Spleen (tissue), 11 donors: ENCODE data around the gene DOCK4. TPM values are rescaled to one million over a fixed set of nuclear protein-coding genes. Genes with fewer than 3 reads are reported as not detected.

Experiments
- DNase-seq: peaks from one replicate; pipeline ENCODE4 v3.0.0-alpha.2; 2020
- H3K27ac ChIP-seq, 8 donors: fragments of 200-600 bp; sonication (generic) in 7 of 8; 1 replicate in 4 of 8; 2 replicates in 4 of 8; pipeline versions ENCODE4 v1.5.0 to v1.8.0; 2016 to 2021; ENCODE audit warnings: inconsistent platforms in 4 of 8, mild to moderate bottlenecking in 4 of 8, moderate library complexity in 1 of 8
- H3K27me3 ChIP-seq, 7 donors: fragments of 200-600 bp; sonication (generic) in 6 of 7; replicated peaks in 1 of 7; 1 replicate in 4 of 7; 2 replicates in 3 of 7; pipeline versions ENCODE4 v1.5.0 to v1.8.0; 2016 to 2021; ENCODE audit warnings: inconsistent platforms in 3 of 7, mild to moderate bottlenecking in 1 of 7
- H3K36me3 ChIP-seq, 6 donors: fragments of 200-600 bp; sonication (generic) in 5 of 6; 1 replicate in 4 of 6; 2 replicates in 2 of 6; pipeline versions ENCODE4 v1.5.0 to v1.8.0; 2016 to 2021; ENCODE audit warnings: inconsistent platforms in 2 of 6
- H3K4me1 ChIP-seq, 6 donors: fragments of 200-600 bp; sonication (generic) in 5 of 6; 1 replicate in 3 of 6; 2 replicates in 3 of 6; pipeline versions ENCODE4 v1.5.0 to v1.8.0; 2016 to 2021; ENCODE audit warnings: inconsistent platforms in 3 of 6
- H3K4me3 ChIP-seq, 8 donors: fragments of 200-600 bp; sonication (generic) in 7 of 8; 1 replicate in 4 of 8; 2 replicates in 4 of 8; pipeline versions ENCODE4 v1.5.0 to v1.8.0; 2016 to 2021; ENCODE audit warnings: inconsistent platforms in 4 of 8, mild to moderate bottlenecking in 4 of 8, moderate library complexity in 2 of 8
- H3K9me3 ChIP-seq, 8 donors: fragments of 200-600 bp; sonication (generic) in 7 of 8; 1 replicate in 4 of 8; 2 replicates in 4 of 8; pipeline versions ENCODE4 v1.5.0 to v1.8.0; 2016 to 2021; ENCODE audit warnings: inconsistent platforms in 4 of 8
- POLR2A ChIP-seq, 3 donors: fragments of 450-650 bp; IDR thresholded peaks; one replicate each; pipeline ENCODE4 v1.5.1; 2017; ENCODE audit warnings: antibody characterized with exemption in 3 of 3, mild to moderate bottlenecking in 1 of 3
- POLR2AphosphoS5 ChIP-seq, 3 donors: sonication (generic); formaldehyde crosslinking; IDR thresholded peaks; one replicate each; pipeline ENCODE4 v1.5.1; 2017; ENCODE audit warnings: antibody characterized with exemption in 3 of 3
- WGBS, 5 donors: extraction: QIAGEN DNeasy Blood & Tissue Kit in 3 of 5; methylation state at CpG; one replicate each; pipeline versions ENCODE4 v1.1.5 to v1.1.7; 2013 to 2018; 5-methylcytosine and 5-hydroxymethylcytosine counted together
- intact Hi-C: fragments of 100-400 bp; cut with DNase I; formaldehyde crosslinking; loops from one replicate; pipeline ENCODE4 v1.15.0; 2023; ENCODE audit warnings: low total_unique reads
- polyA plus RNA-seq, 3 donors: library from polyadenylated mRNA; stranded (reverse); fragments of 200-250 nt; gene quantifications; one replicate each; pipeline ENCODE4 v1.2.1, GENCODE V29; 2013
- total RNA-seq, 7 donors: library from RNA; depleted of rRNA in 3 of 7; stranded (reverse); fragments of >200 nt in 3 of 7; fragmentation: NEBNext Ultra II Directional in 4 of 7; extraction: Animal tissue kit (Norgen Biotek cat#: 25700) in 4 of 7; gene quantifications; one replicate each; pipeline versions ENCODE4 v1.1.0 to v1.2.1, GENCODE V29; 2016 to 2021
- TF ChIP-seq, protein P1 (sequence below), 11 experiments: fragments of 200-600 bp in 7 of 11; fragments of 450-650 bp in 4 of 11; sonication (generic) in 4 of 11; IDR thresholded peaks in 8 of 11; conservative IDR thresholded peaks in 3 of 11; 1 replicate in 7 of 11; 2 replicates in 4 of 11; pipeline versions ENCODE4 v1.4.0 to v1.8.0; 2016 to 2021; ENCODE audit warnings: antibody characterized with exemption in 11 of 11, inconsistent platforms in 4 of 11, mild to moderate bottlenecking in 1 of 11
- donor health status: healthy with polysubstance abuse.
- donor health status: DM: no; HTN: no; CAD: no; lungs with moderate emphysema.
- donor health status: DM: no; HTN: no; CAD: no.
- donor health status: Bipolar disorder and iron deficiency.
- donor health status: healthy.
- donor health status: DM: no; HTN: no; CAD: no.
- donor health status: DM: yes; HTN: yes; CAD: no.

Gene DOCK4
- total and polyA plus RNA-seq, 10 donors, result 1.4 to 26.9 (median 14.2) TPM

- H3K27me3 ChIP-seq, result no peaks in the 10 kb centered on the region
- no peak overlapping the region for H3K27ac ChIP-seq
- no peak for DNase-seq
- no peaks in the 10 kb centered on the region for H3K36me3 ChIP-seq
- H3K9me3 ChIP-seq, result no peaks in the 10 kb centered on the region
- WGBS, 5 donors, result 84 to 96% (median 88%) methylated on average over 2 of the region's 2 CpGs
- TF ChIP-seq, protein P1, sequence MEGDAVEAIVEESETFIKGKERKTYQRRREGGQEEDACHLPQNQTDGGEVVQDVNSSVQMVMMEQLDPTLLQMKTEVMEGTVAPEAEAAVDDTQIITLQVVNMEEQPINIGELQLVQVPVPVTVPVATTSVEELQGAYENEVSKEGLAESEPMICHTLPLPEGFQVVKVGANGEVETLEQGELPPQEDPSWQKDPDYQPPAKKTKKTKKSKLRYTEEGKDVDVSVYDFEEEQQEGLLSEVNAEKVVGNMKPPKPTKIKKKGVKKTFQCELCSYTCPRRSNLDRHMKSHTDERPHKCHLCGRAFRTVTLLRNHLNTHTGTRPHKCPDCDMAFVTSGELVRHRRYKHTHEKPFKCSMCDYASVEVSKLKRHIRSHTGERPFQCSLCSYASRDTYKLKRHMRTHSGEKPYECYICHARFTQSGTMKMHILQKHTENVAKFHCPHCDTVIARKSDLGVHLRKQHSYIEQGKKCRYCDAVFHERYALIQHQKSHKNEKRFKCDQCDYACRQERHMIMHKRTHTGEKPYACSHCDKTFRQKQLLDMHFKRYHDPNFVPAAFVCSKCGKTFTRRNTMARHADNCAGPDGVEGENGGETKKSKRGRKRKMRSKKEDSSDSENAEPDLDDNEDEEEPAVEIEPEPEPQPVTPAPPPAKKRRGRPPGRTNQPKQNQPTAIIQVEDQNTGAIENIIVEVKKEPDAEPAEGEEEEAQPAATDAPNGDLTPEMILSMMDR (IDR thresholded peaks at IDR 0.05 in 8 of 11, conservative IDR thresholded peaks at IDR 0.05 in 3 of 11), result no peak
- TF ChIP-seq POLR2A (IDR thresholded peaks at IDR 0.05), result no peak
- TF ChIP-seq POLR2AphosphoS5 (IDR thresholded peaks at IDR 0.05), result no peak
- intact Hi-C loops, result no loop called here
- H3K4me3 ChIP-seq, result no peak overlapping the region
- H3K4me1 ChIP-seq, result peaks cover 0 to 26% (median 2%) of the 10 kb centered on the region in 6 donors
These were observed 8.7 kb upstream of the DOCK4 start for GRCh38 chr7:112214883-112215282.

- TF ChIP-seq POLR2A (IDR thresholded peaks at IDR 0.05), result no peak
- TF ChIP-seq POLR2AphosphoS5 (IDR thresholded peaks at IDR 0.05), result no peak
- TF ChIP-seq, protein P1 (IDR thresholded peaks at IDR 0.05 in 8 of 11, conservative IDR thresholded peaks at IDR 0.05 in 3 of 11), result no peak
- intact Hi-C loops, result no loop called here
- H3K4me3 ChIP-seq, result no peak overlapping the region
These were observed 8.1 kb upstream of the DOCK4 start for GRCh38 chr7:112214268-112214667.

GRCh38 chr7:112213735-112214134 is 7.5 kb upstream of the DOCK4 start:
- no peak for TF ChIP-seq POLR2A (IDR thresholded peaks at IDR 0.05)
- TF ChIP-seq POLR2AphosphoS5 (IDR thresholded peaks at IDR 0.05), result no peak
- TF ChIP-seq, protein P1 (IDR thresholded peaks at IDR 0.05 in 8 of 11, conservative IDR thresholded peaks at IDR 0.05 in 3 of 11), result no peak

More at GRCh38 chr7:112214268-112214667, 8.1 kb upstream of the DOCK4 start:
- no peaks in the 10 kb centered on the region for H3K27me3 ChIP-seq
- no peak overlapping the region for H3K27ac ChIP-seq
- H3K4me1 ChIP-seq, result peaks cover 0 to 30% (median 2%) of the 10 kb centered on the region in 6 donors
- DNase-seq, result no peak
- no peaks in the 10 kb centered on the region for H3K36me3 ChIP-seq
- no peaks in the 10 kb centered on the region for H3K9me3 ChIP-seq

DNA sequence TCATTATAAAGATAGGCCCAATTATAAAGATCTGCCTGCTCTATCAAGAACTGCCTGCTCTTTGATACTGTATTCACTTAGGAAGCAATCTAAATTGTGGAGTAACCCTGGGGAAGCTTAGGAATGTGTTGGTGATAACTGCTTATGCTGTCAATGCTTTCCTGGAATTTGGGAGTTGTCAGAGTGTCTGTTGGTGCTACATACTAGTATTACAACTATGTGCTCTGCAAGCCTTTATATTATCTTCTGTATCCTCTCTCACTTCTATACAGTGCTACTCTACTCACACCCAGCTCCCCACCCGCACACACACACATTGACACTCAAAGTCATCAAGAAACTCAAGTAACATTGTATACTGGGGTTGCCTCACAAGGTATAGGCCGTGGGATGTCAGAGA is 6.4 kb upstream of the DOCK4 start:
- DNase-seq, result no peak
- H3K27ac ChIP-seq, result no peak overlapping the region
- H3K4me1 ChIP-seq, result peaks cover 4 to 42% (median 8%) of the 10 kb centered on the region in 6 donors
- TF ChIP-seq, protein P1 (IDR thresholded peaks at IDR 0.05 in 8 of 11, conservative IDR thresholded peaks at IDR 0.05 in 3 of 11), result no peak
- no peak for TF ChIP-seq POLR2A (IDR thresholded peaks at IDR 0.05)
- H3K9me3 ChIP-seq, result no peaks in the 10 kb centered on the region
- H3K4me3 ChIP-seq, result no peak overlapping the region
- H3K27me3 ChIP-seq, result no peaks in the 10 kb centered on the region
- intact Hi-C loops, result no loop called here
- no peaks in the 10 kb centered on the region for H3K36me3 ChIP-seq
- whole genome bisulfite sequencing, 5 donors, result 95 to 98% (median 96%) methylated on average over 2 of the region's 2 CpGs

More at GRCh38 chr7:112213735-112214134, 7.5 kb upstream of the DOCK4 start:
- WGBS, 5 donors, result 71 to 83% (median 79%) methylated on average over 1 of the region's 1 CpG
- intact Hi-C loops, result no loop called here
- H3K27me3 ChIP-seq, result no peaks in the 10 kb centered on the region
- DNase-seq, result no peak
- no peak overlapping the region for H3K27ac ChIP-seq
- peaks cover 0 to 34% (median 2%) of the 10 kb centered on the region in 6 donors for H3K4me1 ChIP-seq
- H3K4me3 ChIP-seq, result no peak overlapping the region
- H3K9me3 ChIP-seq, result no peaks in the 10 kb centered on the region
- H3K36me3 ChIP-seq, result no peaks in the 10 kb centered on the region
